Mesangial cell (primary cell): ENCODE results near the gene RFT1. TPM values are rescaled to one million over a fixed set of nuclear protein-coding genes. Genes with fewer than 3 reads are reported as not detected.

ENCODE experiments used
- total RNA-seq: library from RNA; depleted of rRNA; stranded (reverse); fragments of >200 nt; gene quantifications from 2 replicates; pipeline ENCODE4 v1.2.3, GENCODE V29; 2015

The RFT1 gene
- total RNA-seq, result 11.0 and 17.9 TPM in 2 replicates

GRCh38 chr3:53130179-53131061 lies at the start of gene RFT1:
RFT1 (minus strand) TSS chr3:53130435; CDS start chr3:53130400, 35 bp downstream.

GRCh38 chr3:53160660-53161449 lies 30.6 kb upstream of the RFT1 start, which contains the start of gene PRKCD:
PRKCD (plus strand) TSS chr3:53161209; CDS start chr3:53178423, 17,214 bp downstream.

DNA sequence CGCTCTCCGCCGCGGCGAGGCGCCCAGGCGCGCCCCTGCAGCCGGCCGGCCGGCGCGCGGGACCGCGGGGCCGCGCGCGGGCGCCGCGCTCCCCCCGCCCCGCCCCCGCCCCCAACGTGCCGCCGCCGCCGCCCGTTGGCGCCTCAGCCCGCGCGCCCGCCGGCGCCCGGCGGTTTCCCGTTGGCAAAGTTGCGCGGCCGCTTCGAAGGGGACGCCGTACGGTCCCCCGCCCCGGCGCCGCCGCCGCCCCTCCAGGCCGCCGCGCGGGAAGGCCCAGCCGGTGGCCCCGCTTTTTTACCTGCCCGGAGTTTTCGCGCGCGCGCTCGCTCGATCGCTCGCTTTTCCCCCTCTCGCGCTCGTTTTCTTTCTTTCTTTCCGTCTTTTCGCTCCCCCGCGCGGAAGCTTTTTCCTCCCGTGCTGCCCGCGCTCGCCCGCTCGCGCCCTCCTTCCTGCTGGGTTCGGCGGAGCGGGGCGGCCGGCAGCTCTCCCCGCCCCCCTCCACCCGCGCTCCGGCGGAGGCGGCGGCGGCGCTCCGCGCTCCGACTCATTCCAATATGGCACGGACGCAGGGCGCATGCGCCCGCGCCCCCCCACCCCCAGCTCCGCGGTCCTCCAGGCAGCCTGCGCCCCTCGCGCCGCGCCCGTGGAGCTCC lies 84.6 kb downstream of the RFT1 start, which contains the start of gene SFMBT1:
Gene SFMBT1 (minus strand): TSS at position 556 of the 653 bp plus-strand sequence. CDS start 76,945 bp downstream, outside the sequence.

Other genes with a start within 250 kb of the RFT1 start
- gene STIMATE, start 232.9 kb downstream of the RFT1 start, total RNA-seq, result 13.9 and 15.6 TPM in 2 replicates
- 3.6 and 7.9 TPM in 2 replicates for gene SFMBT1, start 84.4 kb downstream of the RFT1 start, total RNA-seq
- 8.2 and 9.9 TPM in 2 replicates for gene PRKCD, start 30.8 kb upstream of the RFT1 start, total RNA-seq
- 497 and 835 TPM in 2 replicates for gene TKT, start 125.6 kb upstream of the RFT1 start, total RNA-seq
- 9.5 and 11.3 TPM in 2 replicates for gene DCP1A, start 217.1 kb upstream of the RFT1 start, total RNA-seq